Measurements from ENCODE around the gene CCDC91. TPM values are rescaled to one million over a fixed set of nuclear protein-coding genes. Genes with fewer than 3 reads are reported as not detected.

The CCDC91 gene
- total RNA-seq, 2 experiments from 2014 or later, result 52.9 to 55.3 TPM

- Histone ChIP-seq H3K4me1 (ENCODE audit: insufficient read depth, low read length) (no peaks in the 10 kb centered on the region), H3K27me3 (ENCODE audit: control insufficient read depth in 1 of 2, insufficient read depth in 2 of 2, low read length in 2 of 2) (no peaks in the 10 kb centered on the region), H3K36me3 (ENCODE audit: insufficient read depth, low read length) (no peaks in the 10 kb centered on the region), H3K4me3 (ENCODE audit: low read length) (no peak overlapping the region), H3K27ac (ENCODE audit: low read depth in 1 of 2, low read length in 2 of 2) (no peak overlapping the region), H3K9me3 (ENCODE audit: control insufficient read depth in 1 of 2, insufficient read depth in 1 of 2, low read length in 2 of 2) (no peaks in the 10 kb centered on the region)
- intact Hi-C loops (cut with DNase I, micrococcal nuclease), result no loop called here
- Mint-ChIP-seq H3K36me3 (ENCODE audit: low read depth) (peaks cover 5% of the 10 kb centered on the region), H3K4me3 (no peak overlapping the region), H3K27me3 (no peaks in the 10 kb centered on the region), H3K27ac (no peak overlapping the region), H3K4me1 (ENCODE audit: low read depth) (no peaks in the 10 kb centered on the region), H3K9me3 (no peaks in the 10 kb centered on the region)
- POLR2A ChIA-PET, result no interaction called here
- ATAC-seq (ENCODE audit: poor library complexity) (no peak), DNase-seq (no peak)
- CTCF ChIA-PET, result no interaction called here
- no peak for TF ChIP-seq CTCF (IDR thresholded peaks at IDR 0.05)
Measured at GRCh38 chr12:28443337-28443736, 253.1 kb downstream of the CCDC91 start.

GRCh38 chr12:28446031-28446430 is 255.8 kb downstream of the CCDC91 start:
- Mint-ChIP-seq H3K4me3 (no peak overlapping the region), H3K27ac (no peak overlapping the region), H3K9me3 (no peaks in the 10 kb centered on the region), H3K36me3 (ENCODE audit: low read depth) (peaks cover 13% of the 10 kb centered on the region), H3K4me1 (ENCODE audit: low read depth) (no peaks in the 10 kb centered on the region), H3K27me3 (no peaks in the 10 kb centered on the region)
- ChIA-PET POLR2A (no interaction called here), CTCF (no interaction called here)
- no peak for TF ChIP-seq CTCF (IDR thresholded peaks at IDR 0.05)
- no peaks in the 10 kb centered on the region for H3K9me3 ChIP-seq (ENCODE audit: control insufficient read depth in 1 of 2, insufficient read depth in 1 of 2, low read length in 2 of 2)
- intact Hi-C loops (cut with DNase I, micrococcal nuclease), result no loop called here
- peaks cover 11% of the 10 kb centered on the region for H3K36me3 ChIP-seq (ENCODE audit: insufficient read depth, low read length)
- H3K27ac ChIP-seq (ENCODE audit: low read depth in 1 of 2, low read length in 2 of 2), result no peak overlapping the region
- DNase-seq, result no peak
- H3K27me3 ChIP-seq (ENCODE audit: control insufficient read depth in 1 of 2, insufficient read depth in 2 of 2, low read length in 2 of 2), result no peaks in the 10 kb centered on the region
- ATAC-seq (ENCODE audit: poor library complexity), result no peak
- no peak overlapping the region for H3K4me3 ChIP-seq (ENCODE audit: low read length)
- H3K4me1 ChIP-seq (ENCODE audit: insufficient read depth, low read length), result no peaks in the 10 kb centered on the region

GRCh38 chr12:28453686-28454085 is 263.4 kb downstream of the CCDC91 start:
- intact Hi-C loops (cut with DNase I, micrococcal nuclease), result no loop called here
- no peaks in the 10 kb centered on the region for H3K4me1 ChIP-seq (ENCODE audit: insufficient read depth, low read length)
- ChIA-PET POLR2A (no interaction called here), CTCF (no interaction called here)
- H3K27ac ChIP-seq (ENCODE audit: low read depth in 1 of 2, low read length in 2 of 2), result no peak overlapping the region
- Mint-ChIP-seq H3K9me3 (no peaks in the 10 kb centered on the region), H3K27me3 (no peaks in the 10 kb centered on the region), H3K27ac (no peak overlapping the region), H3K4me1 (ENCODE audit: low read depth) (no peaks in the 10 kb centered on the region), H3K4me3 (no peak overlapping the region), H3K36me3 (ENCODE audit: low read depth) (peaks cover 75% of the 10 kb centered on the region)
- no peaks in the 10 kb centered on the region for H3K27me3 ChIP-seq (ENCODE audit: control insufficient read depth in 1 of 2, insufficient read depth in 2 of 2, low read length in 2 of 2)
- no peak for DNase-seq
- H3K36me3 ChIP-seq (ENCODE audit: insufficient read depth, low read length), result peaks cover 22% of the 10 kb centered on the region
- no peaks in the 10 kb centered on the region for H3K9me3 ChIP-seq (ENCODE audit: control insufficient read depth in 1 of 2, insufficient read depth in 1 of 2, low read length in 2 of 2)
- no peak for ATAC-seq (ENCODE audit: poor library complexity)
- no peak overlapping the region for H3K4me3 ChIP-seq (ENCODE audit: low read length)
- no peak for TF ChIP-seq CTCF (IDR thresholded peaks at IDR 0.05)
